ENCODE data around the gene MYMK.
A peak's percentile ranks its signal among the peaks of the same experiment; 100 is the strongest.

The MYMK gene

DNA sequence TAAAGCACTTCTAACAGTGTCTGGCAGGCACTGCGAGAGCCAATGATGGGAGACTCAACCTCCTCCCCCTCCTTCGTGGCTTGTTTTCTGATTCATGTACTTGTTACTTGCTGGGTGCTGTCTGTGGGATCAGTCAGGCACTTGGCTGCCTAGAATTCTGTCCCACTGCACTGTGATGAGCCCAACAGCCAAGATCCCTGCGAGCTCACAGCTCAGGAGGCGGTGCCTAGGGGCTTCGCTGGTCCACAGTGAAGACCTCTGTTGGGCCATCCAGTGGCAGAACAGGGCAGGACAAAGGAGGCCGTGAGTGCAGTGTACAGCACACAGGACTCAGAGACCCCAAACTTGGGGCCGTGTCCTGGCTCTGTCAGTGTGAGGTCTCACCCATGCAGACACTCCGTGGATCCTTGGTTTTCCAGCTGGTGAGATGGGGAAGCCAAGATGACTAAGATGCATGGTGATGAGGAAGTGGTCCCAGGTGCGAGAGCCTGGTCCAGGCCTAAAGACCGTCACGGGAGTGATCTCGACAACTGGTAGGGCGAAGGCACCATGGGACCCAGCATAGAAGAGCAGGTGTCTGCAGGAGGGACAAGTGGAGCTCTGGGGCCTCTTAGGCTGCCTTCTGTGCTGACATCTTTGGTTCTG is 19.5 kb downstream of the MYMK start:
- peak; percentile 57 for DNase-seq (ENCODE audit: low spot score)

DNA sequence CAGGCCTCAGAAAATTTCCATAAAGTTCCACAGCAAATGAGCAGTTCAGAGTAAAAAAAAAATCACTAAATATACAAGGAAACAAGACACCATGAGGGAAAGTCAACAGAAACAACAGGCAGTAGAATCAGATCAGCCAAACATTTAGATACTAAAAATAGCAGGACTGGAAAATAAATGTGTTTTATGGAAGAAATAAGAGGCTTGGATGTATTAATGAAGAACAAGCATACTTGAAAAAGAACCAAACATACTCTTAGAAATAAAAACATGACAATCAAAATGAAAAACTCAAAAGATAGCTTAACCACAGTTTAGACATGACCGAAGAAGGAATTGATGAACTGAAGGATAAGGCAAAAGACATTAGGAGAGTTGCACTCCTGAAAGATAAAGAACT is 22.6 kb downstream of the MYMK start:
- DNase-seq (ENCODE audit: low spot score): no peak

DNA sequence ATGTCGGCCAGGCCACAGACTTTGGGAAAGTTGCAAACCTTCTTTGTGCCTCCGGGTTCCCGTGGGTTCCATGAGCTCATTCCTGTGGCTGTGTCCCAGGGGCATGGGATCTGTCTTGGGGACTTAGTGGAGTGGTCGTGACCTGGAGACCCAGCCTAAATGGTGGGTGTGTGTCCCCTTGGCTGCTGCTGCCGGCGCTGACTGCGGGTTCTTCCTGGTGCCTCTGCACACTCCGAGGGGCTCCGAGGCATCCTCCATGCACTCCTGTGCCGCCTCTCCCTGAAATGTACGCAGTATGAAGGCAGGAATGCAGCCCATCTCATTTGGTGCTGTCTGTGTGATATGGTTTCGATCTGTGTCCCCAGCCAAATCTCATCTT is 24.9 kb downstream of the MYMK start:
- DNase-seq (ENCODE audit: low spot score): no peak

DNA sequence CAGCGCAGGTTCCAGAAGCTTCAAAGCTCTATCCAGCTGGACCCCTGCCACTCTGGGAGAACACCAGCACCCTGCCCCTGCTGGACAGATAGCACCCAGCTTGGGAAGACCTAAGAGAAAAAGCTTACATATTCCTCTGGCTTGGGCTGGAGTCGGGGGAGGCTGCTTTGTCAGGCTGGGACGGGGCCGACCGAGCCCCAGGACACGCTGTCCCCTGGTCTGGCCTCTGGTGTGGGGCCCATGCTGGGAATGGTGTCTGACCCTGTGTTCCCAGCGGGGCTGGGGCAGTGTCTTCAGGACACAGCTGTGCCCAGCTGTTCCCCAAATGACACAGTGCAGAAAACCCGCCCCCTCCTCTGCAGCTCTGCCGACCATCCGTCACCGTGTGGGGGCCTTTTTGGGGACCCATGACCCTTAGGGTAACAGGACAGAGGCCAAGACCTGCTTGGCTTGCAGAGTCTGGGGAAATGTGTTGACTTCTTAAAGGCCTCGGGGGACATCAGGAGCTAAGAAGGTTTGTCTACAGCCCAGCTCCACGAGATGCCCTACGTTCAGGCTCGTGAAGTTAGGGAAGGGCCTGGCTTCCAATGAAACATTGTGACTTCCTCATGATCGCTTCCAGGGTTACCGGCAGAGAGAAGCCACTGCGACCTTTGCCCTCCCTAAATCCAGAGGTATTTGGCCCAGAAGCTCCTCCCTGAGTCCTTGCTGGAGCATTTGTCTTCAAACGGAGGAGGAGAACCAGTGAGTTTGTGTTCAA is 25.4 kb downstream of the MYMK start:
- no peak for DNase-seq (ENCODE audit: low spot score)

DNA sequence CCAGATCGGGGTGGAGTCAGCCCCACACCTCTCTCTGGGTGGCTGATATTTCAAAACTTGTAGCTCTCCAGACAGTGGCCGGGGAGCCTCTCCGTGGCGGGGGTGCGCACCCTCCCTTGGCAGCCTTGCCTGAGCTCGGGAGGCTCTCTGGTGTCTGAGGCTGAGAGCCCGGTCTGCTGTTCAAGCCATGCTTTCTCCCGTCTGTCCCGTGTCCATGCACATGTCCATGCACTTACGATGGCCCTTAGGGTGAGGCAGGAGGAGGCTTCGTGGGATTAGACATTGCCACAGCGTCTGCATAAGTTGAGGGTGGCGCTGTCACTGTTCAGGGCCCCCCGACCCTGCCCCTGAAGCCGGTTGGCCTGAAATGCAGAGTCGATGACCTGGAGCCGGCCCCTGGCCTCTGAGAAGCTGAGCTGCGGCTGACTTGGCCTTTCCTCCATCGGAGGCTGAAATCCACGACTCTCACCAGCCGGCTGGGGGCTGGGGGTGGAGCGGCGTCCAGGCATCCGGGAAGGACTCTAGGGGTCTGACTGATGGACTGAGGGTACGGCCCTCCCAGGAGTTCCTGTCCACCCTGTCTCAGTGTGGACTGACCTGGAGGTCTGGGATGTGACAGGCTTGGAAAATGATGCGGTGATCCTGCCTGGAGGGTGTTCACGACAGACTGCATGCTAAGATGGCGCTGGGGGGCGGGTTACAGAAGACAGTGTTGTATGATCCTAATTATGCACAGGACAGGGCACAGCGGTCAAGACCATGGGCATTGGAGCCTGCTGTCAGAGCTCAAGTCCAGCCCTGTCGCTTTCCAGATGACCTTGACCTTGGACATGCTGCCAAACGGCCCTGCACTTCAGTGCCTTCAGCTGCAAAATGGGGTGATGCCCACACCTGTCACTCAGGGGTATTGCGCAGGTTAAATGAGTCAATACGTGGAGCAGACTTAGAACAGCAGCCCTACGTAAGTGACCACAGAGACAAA is 27.6 kb downstream of the MYMK start:
- no peak for DNase-seq (ENCODE audit: low spot score)

DNA sequence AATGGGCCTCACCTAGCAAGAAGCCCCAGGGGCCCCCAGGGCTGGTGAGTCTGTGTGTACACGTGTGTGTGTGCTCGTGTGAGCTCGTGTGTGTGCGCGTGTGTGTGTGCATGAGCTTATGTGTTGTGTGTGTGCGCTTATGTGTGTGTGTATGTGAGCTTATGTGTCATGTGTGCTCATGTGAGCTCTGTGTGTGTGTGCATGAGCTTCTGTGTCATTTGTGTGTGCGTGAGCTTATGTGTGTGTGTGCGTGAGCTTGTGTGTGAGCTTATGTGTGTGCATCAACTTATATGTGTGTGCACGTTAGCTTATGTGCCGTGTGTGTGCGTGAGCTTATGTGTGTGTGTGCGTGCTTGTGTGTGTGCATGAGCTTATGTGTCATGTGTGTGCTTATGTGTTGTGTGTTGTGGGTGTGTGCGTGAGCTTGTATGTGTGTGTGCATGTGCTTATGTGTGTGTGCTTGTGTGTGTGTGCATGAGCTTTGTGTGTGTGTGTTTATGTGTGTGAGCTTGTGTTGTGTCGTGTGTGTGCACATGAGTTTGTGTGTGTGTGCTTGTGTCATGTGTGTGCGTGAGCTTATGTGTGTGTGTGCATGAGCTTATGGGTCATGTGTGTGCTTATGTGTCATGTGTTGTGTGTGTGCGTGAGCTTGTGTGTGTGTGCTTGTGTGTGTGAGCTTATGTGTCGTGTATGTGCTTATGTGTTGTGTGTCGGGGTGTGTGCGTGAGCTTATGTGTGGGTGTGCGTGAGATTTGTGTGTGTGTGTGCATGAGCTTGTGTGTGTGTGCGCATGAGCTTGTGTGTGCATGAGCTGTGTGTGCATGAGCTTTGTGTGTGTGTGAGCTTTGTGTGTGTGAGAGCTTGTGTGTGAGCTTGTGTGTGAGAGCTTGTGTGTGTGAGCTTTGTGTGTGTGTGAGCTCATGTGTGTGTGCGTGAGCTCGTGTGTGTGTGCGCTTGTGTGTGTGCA is 29.1 kb downstream of the MYMK start:
- DNase-seq (ENCODE audit: low spot score): no peak

DNA sequence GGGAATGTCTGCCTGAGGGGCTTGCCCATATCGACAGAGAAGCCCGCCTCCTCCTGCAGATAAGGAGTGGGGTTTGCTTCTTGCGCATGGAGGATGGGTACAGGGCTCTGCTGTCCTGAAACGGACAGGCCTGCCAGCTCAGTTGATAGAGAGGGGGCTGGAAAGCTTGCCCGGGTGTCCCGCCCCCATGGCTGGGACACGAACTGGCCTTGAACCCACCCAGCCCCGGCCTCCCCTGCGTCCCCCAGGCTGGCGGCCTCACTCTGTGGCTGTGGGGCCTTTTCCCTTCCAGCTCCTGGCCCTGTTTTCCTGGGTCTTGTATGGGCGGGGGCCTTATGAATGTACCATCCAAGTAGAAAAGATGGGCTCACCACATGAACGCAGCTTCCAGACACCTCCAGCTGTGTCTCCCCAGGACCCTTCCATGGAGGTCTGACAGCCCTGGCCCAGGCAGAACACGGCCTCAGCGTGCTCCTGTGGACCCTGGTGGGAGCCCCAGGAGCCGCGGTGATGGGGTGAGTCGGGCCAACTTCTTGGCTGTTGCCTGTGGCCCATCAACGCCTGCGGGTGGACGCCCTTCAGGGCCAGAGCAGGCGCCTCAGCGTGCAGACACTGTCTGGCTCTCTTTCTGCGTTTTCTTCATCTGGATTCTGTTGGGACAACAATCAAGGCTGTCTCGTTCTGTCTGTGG is 30.0 kb downstream of the MYMK start:
- no peak for DNase-seq (ENCODE audit: low spot score)

DNA sequence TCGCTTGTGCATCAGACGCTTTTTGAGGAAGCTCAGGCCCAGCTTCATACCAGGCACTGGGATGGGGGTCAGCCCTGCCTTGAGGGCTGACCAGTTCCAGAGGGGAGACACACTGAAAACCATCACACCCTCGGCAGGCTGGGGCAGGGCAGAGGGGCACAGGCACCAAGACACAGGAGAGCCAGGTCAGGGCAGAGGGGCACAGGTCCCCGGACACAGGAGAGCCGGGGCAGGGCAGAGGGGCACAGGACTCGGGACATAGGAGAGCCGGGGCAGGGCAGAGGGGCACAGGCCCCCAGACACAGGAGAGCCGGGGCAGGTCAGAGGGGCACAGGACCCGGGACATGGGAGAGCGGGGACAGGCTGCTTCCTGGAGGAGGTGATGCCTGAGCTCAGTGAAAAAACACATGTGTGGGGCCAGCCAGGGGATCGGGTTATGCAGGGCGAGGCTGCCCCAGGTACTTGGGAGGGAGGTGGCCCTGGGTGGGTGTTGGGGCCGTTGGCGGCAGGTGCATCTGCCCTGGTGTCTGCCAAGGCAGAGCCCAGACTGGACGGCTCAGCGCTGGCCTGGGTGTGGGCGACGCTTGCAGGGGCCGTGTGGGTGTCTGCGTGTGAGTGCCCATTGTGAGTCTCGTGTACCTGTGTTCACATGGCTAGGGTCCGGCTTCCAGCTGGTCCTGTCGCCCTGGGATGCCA is 30.8 kb downstream of the MYMK start:
- no peak for DNase-seq (ENCODE audit: low spot score)

DNA sequence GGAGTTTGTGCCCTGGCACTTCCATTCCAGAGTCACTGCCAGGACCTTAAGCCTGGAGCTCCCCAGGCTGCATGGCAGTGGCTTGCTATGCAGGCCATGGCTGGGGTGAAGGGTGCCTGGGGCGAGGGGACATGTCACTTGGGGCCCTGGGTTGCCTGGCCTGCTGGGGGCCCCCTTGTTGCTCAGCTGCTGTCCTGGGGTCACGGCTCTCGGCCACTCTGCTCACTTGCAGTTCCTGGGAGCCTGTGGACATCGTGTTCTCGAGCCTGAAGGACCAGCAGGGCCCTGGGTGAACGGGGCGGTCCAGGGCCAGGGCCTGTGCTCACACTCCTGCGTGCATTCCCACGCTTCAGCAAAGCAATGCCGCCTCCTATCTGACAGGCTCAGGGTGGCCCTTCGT is 31.3 kb downstream of the MYMK start:
- no peak for DNase-seq (ENCODE audit: low spot score)

DNA sequence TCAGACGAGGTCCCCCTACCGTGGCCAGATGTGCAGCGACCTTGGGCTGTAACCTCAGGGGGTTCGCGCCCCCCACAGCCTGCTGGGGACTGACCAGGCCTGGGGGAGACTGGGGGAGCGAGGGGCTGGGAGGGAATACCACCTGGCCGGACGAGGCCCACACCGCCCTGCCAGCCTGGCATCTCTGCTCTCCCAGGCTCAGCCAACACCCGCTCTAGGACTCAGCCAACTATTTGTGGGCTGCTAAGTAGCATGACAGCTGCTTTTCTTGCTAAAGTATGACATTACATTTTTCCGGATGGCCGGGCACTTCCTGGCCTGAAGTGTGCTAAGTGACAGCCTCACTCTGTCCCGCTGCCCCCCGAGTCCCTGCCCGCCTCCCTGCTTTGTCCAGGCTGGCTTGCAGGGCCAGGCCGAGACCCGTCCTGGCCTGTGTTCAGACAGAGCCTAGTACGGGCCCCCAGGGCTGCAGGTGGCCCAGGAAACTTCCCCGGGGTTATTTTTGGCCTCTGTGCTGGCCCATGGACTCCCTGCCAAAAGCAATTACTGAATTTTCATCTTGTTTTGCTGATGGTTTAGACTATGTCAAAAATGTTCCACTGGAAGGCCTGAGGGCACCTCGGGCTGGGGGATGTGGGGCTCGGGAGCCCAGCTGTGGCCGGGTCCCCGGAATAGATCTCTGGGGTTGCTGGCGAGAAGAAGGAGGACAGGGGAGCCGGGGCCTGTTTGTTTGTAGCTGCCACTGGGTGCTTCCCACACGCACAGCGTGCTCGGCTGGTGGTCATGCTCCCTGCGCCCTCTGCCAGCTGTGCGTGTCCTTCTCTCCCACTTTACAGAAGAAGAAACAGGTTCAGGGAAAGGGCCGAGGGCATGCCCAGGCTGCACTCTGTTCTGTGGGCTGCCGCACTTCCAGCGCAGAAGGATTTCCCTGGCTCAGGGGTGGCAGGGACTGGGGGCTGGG is 32.4 kb downstream of the MYMK start:
- DNase-seq (ENCODE audit: low spot score): peak; percentile 55

DNA sequence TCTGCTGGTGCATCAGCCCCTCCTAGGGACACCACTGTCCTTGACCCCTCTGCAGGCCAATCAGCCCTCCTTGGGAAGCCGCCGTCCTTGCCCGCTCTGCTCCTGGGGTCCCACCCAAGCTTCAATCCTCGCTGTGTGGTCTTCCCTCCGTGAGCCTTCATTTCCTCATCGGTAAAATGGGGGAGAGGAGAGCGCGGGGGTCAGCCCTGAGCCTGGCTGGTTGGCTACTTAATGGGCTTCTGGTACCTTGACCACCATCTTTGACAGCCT is 33.2 kb downstream of the MYMK start:
- DNase-seq (ENCODE audit: low spot score): no peak

DNA sequence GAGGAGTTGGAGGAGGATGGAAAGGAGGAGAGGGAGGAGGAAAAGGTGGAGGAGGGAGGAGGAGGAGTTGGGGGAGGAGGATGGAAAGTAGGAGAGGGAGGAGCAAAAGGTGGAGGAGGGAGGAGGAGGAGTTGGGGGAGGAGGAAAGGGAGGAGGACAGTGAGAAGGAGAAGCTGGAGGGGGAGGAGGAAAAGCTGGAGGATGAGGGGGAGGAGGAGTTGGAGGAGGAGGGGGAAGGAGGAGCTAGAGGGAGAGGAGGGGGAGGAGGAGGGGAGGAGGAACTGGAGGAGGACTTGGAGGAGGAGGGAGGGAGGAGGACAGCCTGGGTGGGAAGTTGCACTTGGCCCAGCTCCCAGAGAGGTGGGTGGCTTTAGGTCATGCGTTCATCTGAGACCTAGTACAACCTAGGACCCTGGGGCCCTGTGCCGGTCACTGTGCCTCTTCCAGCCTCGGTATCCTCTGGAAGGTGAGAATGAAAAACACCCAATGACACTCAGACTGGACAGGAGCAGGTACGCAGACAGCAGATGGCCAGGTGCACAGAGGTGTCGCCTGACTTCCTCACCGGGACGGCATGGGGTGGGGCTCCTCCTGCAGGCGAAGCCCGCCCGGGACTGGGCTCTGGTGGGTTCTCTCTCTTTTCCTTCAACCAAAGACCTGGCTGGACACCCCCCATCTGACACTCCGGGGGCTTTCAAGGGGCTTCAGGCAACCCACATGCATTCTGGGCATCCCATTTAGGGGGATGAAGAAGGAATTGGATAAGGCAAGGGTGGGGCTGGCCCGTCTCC is 33.7 kb downstream of the MYMK start:
- DNase-seq (ENCODE audit: low spot score): no peak

DNA sequence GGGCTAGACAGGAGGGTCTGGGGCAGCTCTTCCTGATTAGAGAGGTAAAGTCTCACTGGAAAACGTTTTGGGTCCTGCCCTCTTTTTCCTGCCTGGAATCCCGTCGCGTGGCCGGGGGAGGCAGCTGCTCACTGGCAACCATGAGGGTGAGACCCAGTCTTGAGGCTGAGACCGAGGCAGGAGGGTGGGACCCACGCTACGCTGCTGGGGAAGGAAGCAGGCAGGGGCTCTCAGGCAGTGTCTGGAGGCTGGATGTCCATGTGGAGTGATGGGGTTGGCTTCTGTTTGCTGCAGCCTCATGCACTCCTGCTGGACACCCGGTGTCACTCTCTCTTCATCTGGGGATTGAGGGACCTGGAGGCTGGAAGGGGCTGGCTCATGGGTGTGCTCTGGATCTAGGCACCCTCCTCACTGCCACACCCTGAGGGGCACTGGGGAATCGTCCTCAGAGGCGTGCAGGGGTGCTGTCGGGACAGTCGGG is 34.5 kb downstream of the MYMK start:
- no peak for DNase-seq (ENCODE audit: low spot score)

DNA sequence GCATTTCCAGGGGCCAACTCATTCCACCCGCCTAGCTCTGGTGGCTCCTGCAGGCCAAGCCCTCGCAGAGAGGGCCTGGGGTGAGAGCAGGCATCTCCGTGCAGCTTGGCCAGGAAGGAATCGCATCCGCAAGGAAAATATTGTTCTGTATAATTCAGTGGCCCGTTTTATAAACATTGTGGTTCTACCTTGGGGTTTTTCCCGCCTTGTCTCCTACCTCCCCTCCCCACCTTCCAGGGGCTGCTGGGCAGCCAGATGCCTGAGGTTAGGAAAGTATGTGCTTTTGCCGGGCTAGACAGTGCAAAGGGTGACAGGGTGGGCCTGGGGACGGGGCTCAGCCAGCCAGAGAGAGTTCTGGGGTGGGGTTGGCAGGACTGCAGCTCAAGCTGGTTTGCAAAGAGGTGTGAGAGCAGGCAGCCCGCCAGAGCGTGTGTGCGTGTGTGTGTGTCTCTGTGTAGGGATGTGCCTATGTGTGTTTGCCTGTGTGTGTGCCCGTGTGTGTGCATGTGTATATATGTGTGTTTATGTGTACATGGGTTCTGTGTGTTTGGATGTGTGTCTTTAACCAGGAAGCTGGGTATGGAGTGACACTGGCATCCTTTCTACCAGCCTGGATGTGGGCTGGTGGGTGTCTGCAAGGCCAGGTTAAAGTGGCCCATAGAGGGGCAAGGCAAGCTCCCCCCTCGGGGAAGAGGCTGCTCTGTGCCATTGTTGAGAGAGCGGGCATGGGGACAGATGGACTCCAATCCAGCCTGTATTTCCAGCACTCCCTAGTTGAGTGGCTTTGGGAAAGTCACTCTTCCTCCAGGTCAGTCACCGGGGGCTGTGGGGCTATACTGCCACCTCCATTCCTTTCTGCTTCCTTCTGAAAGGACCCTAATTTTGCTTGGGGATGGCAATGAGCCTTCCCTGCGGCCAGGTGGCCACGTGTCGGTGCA is 35.2 kb downstream of the MYMK start:
- no peak for DNase-seq (ENCODE audit: low spot score)

DNA sequence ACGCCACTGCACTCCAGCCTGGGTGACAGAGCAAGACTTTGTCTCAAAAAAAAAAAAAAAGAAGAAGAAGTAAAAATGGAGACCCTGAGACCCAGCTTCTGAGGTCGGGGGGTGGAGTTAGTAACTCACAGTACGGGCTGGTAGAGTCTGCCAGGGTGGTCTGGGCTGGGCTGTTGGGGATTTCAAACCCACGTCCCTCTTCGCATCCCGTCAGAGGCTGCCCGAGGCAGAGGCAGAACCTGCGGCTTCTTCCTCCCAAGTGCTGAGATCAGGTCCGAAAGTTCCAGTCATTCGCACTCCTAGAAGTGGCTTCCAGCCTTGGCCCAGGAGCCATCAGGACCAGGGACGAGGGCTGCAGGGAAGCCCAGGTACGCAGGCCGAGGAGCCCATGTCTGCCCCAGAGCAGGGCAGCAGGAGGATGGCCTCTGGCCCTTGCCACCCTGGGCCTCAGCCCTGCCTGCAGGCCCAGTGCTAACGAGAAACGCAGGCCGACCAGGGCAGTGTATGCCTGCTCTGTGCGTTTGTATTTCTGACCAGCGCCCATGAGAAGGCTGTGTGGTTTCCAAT is 36.0 kb downstream of the MYMK start:
- no peak for DNase-seq (ENCODE audit: low spot score)

DNA sequence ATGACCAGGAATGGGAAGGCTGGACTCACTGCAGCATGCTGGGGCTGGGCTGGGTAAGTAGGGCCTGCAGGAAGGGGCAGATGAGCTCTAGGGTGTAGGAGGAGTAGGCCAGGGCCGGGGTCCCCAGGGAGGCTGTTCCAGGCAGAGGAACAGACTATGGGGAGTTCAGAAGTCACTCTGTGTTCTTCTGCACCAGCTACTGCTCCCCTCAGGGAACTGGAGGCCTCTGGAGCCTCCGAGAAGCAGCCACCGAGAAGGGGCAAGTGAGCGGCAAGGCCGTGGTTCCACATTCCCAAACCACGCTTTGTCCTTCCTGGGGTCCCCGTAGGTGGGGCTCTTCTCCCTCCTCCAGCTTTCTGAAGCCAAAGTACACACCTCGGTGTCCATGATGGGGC is 37.4 kb downstream of the MYMK start:
- DNase-seq (ENCODE audit: low spot score): no peak
